Mucosa of descending colon (tissue), 3 donors: ENCODE results near the gene LAPTM5. TPM values are rescaled to one million over a fixed set of nuclear protein-coding genes. Genes with fewer than 3 reads are reported as not detected.
A peak's percentile ranks its signal among the peaks of the same experiment; 100 is the strongest.

Source experiments
- ATAC-seq: fragments of 200-7000 bp; cut with Tn5 transposase; one replicate; pipeline ENCODE4 v1.9.1; 2020; ENCODE audit warnings: mild to moderate bottlenecking, moderate library complexity
- DNase-seq, 3 donors: peaks; one replicate each; pipeline ENCODE4 v3.0.0-alpha.2; 2020
- H3K36me3 ChIP-seq: fragments of 200-600 bp; one replicate; pipeline ENCODE4 v1.8.0; 2021; ENCODE audit warnings: low read depth, mild to moderate bottlenecking
- H3K4me1 ChIP-seq: fragments of 200-600 bp; one replicate; pipeline ENCODE4 v1.8.0; 2021; ENCODE audit warnings: low read depth, mild to moderate bottlenecking
- H3K4me3 ChIP-seq: fragments of 200-600 bp; one replicate; pipeline ENCODE4 v1.8.0; 2021; ENCODE audit warnings: mild to moderate bottlenecking
- H3K9me3 ChIP-seq: fragments of 200-600 bp; one replicate; pipeline ENCODE4 v1.8.0; 2021; ENCODE audit warnings: mild to moderate bottlenecking
- intact Hi-C, 2 donors: fragments of 100-400 bp; cut with DNase I in 1 of 2; cut with micrococcal nuclease in 1 of 2; formaldehyde crosslinking; loops; one replicate each; pipeline versions ENCODE4 v1.11.0 to v1.11.1; 2022; cut with DNase I, micrococcal nuclease
- total RNA-seq, 3 donors: library from RNA; stranded (reverse); fragmentation: NEBNext Ultra II Directional in 2 of 3; extraction: Animal tissue kit (Norgen Biotek cat#: 25700) in 2 of 3; gene quantifications; one replicate each; pipeline versions ENCODE4 v1.2.1 to v1.2.4, GENCODE V29; 2021 to 2023
- TF ChIP-seq, protein P1 (sequence below): fragments of 200-600 bp; IDR thresholded peaks from one replicate; pipeline ENCODE4 v1.8.0; 2022; ENCODE audit warnings: antibody characterized with exemption, mild to moderate bottlenecking
- donor health status: DM: no; HTN: no; CAD: no; lungs with moderate emphysema.
- donor health status: DM: no; HTN: no; CAD: no.
- donor health status: DM: no; HTN: yes; CAD: no.

Gene LAPTM5
- total RNA-seq, 3 donors from 2014 or later, result 24.1 to 71.1 (median 48.1) TPM

GRCh38 chr1:30720271-30721223, 37.0 kb downstream of the LAPTM5 start:
- intact Hi-C loops, result loop anchor here in 1 of 2 donors (5.0 kb wide), 1 partner anchor 57 kb away; no protein-coding TSS in a partner anchor
- no peaks in the 10 kb centered on the region for H3K36me3 ChIP-seq
- DNase-seq, result no peak

GRCh38 chr1:30719406-30720270, 37.9 kb downstream of the LAPTM5 start:
- DNase-seq, result no peak
- Histone ChIP-seq H3K4me3 (peak overlapping the region; percentile 19), H3K36me3 (no peaks in the 10 kb centered on the region), H3K9me3 (peaks cover 4% of the 10 kb centered on the region), H3K4me1 (peaks cover 13% of the 10 kb centered on the region)
- TF ChIP-seq, protein P1, sequence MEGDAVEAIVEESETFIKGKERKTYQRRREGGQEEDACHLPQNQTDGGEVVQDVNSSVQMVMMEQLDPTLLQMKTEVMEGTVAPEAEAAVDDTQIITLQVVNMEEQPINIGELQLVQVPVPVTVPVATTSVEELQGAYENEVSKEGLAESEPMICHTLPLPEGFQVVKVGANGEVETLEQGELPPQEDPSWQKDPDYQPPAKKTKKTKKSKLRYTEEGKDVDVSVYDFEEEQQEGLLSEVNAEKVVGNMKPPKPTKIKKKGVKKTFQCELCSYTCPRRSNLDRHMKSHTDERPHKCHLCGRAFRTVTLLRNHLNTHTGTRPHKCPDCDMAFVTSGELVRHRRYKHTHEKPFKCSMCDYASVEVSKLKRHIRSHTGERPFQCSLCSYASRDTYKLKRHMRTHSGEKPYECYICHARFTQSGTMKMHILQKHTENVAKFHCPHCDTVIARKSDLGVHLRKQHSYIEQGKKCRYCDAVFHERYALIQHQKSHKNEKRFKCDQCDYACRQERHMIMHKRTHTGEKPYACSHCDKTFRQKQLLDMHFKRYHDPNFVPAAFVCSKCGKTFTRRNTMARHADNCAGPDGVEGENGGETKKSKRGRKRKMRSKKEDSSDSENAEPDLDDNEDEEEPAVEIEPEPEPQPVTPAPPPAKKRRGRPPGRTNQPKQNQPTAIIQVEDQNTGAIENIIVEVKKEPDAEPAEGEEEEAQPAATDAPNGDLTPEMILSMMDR, result no peak
- ATAC-seq, result no peak
- intact Hi-C loops, result loop anchor here (1.0 to 10.0 kb wide), 3 partner anchors 58 to 1485 kb away; partner anchors contain the start of genes MECR (in 1 of the 2) and PTPRU (in 1 of the 2)

More at GRCh38 chr1:30720271-30721223, 37.0 kb downstream of the LAPTM5 start:
- Histone ChIP-seq H3K4me3 (no peak overlapping the region), H3K9me3 (no peaks in the 10 kb centered on the region), H3K4me1 (peaks cover 13% of the 10 kb centered on the region)
- ATAC-seq, result no peak
- TF ChIP-seq, protein P1, result no peak

DNA sequence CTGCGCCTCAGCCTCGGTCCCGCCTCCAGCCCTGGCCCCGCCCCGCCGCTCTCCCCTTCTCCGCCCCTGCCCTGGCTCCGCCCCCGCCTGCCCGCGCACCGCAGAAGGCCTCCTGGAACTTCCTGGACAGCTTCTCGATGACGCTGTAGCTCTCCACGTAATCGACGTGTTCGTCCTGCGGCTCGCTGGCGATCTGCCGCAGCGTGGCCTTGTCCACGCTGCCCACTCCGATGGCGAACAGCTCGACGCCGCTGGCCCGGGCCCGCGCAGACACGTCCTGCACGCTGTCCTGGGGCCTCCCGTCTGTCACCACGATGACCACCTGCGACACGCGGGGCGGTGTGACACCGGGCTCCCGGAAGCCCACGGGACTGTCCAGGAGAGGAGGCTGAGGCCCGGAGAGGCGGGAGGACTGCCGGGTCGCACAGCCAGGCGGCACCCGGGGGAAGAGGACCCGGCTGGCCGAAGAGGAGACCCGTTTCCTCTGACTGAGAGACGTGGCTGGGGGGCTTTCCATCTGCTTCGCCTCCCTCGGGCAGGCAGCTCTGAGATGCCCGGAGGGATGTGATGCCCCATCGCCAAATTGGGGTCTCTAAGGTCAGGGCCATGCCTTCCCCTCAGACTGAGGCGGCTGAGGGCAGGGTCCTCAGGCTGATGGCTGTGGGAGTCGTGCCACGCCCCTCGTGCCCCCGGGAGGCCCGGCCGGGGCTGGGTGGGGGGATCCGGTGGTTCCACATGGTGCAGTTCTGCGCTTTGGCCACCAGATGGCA, 38.8 kb downstream of the LAPTM5 start:
- peak; percentile 85 for ATAC-seq
- H3K4me1 ChIP-seq, result peaks cover 13% of the 10 kb centered on the region
- H3K36me3 ChIP-seq, result no peaks in the 10 kb centered on the region
- TF ChIP-seq, protein P1, result peak; percentile 90
- H3K9me3 ChIP-seq, result peaks cover 4% of the 10 kb centered on the region
- peak; percentile 78 to 91 (median 90) for DNase-seq
- intact Hi-C loops, result loop anchor here (1.0 to 10.0 kb wide), 2 partner anchors 60 to 1484 kb away; partner anchors contain the start of genes MECR (in 1 of the 2) and PTPRU (in 1 of the 2)
- peak overlapping the region; percentile 19 for H3K4me3 ChIP-seq

- intact Hi-C loops, result loop anchor here in 1 of 2 donors (10.0 kb wide), 1 partner anchor 1483 kb away; the partner anchor contains the start of genes MECR and PTPRU
- TF ChIP-seq, protein P1, result no peak
These were observed 39.4 kb downstream of the LAPTM5 start for GRCh38 chr1:30718091-30718635.

More at GRCh38 chr1:30718091-30718635, 39.4 kb downstream of the LAPTM5 start:
- Histone ChIP-seq H3K36me3 (no peaks in the 10 kb centered on the region), H3K4me1 (peaks cover 13% of the 10 kb centered on the region), H3K9me3 (peaks cover 4% of the 10 kb centered on the region), H3K4me3 (no peak overlapping the region)
- peak; percentile 85 for ATAC-seq
- DNase-seq, result peak; percentile 100
